KMS-11 (cell line): Measurements from ENCODE around the gene TUBA8.

Experiments
- H2AFZ ChIP-seq: fragments of 200-600 bp; sonication (generic); 2 replicates; pipeline ENCODE4 v1.6.1; 2016; ENCODE audit warnings: antibody characterized with exemption, mixed run types, low read depth
- H3K27ac ChIP-seq: fragments of 200-600 bp; sonication (generic); 2 replicates; pipeline ENCODE4 v1.6.1; 2016; ENCODE audit warnings: mild to moderate bottlenecking, mixed run types
- H3K27me3 ChIP-seq: fragments of 200-600 bp; sonication (generic); 2 replicates; pipeline ENCODE4 v1.6.1; 2017; ENCODE audit warnings: mild to moderate bottlenecking, low read depth, mixed run types, moderate library complexity; ENCODE audit not compliant: insufficient read depth
- H3K36me3 ChIP-seq: fragments of 200-600 bp; sonication (generic); 2 replicates; pipeline ENCODE4 v1.6.1; 2017; ENCODE audit warnings: mild to moderate bottlenecking, mixed run types; ENCODE audit not compliant: insufficient read depth
- H3K4me1 ChIP-seq: fragments of 200-600 bp; sonication (generic); 2 replicates; pipeline ENCODE4 v1.6.1; 2016; ENCODE audit warnings: mild to moderate bottlenecking, low read depth, mixed run types; ENCODE audit not compliant: poor library complexity, severe bottlenecking
- H3K4me2 ChIP-seq: fragments of 200-600 bp; sonication (generic); 2 replicates; pipeline ENCODE4 v1.7.0; 2016; ENCODE audit warnings: mild to moderate bottlenecking, mixed run types
- H3K4me3 ChIP-seq: fragments of 200-600 bp; sonication (generic); IDR thresholded peaks from 2 replicates; pipeline ENCODE4 v1.6.1; 2017; ENCODE audit warnings: low read depth, low read length, mixed read lengths; ENCODE audit not compliant: insufficient read depth
- H3K79me2 ChIP-seq: fragments of 200-600 bp; sonication (generic); 2 replicates; pipeline ENCODE4 v1.6.1; 2016; ENCODE audit warnings: low read depth, mixed run types; ENCODE audit not compliant: insufficient read depth
- H3K9ac ChIP-seq: fragments of 200-600 bp; sonication (generic); 2 replicates; pipeline ENCODE4 v1.6.1; 2016; ENCODE audit warnings: mild to moderate bottlenecking, mixed run types
- H4K20me1 ChIP-seq: fragments of 200-600 bp; sonication (generic); 2 replicates; pipeline ENCODE4 v1.6.1; 2016; ENCODE audit warnings: mild to moderate bottlenecking, mixed run types; ENCODE audit not compliant: insufficient read depth
- TF ChIP-seq, protein P1 (sequence below): fragments of 200-600 bp; sonication (generic); conservative IDR thresholded peaks from 2 replicates; pipeline ENCODE4 v1.6.1; 2017; ENCODE audit warnings: low read depth, mild to moderate bottlenecking, antibody characterized with exemption, low read length, moderate library complexity, mixed read lengths

Gene TUBA8

GRCh38 chr22:18091916-18092526, 18.6 kb upstream of the TUBA8 start:
- Histone ChIP-seq H3K4me2 (no peak overlapping the region), H3K79me2 (no peaks in the 10 kb centered on the region), H2AFZ (no peak overlapping the region), H3K27me3 (no peaks in the 10 kb centered on the region), H3K4me1 (no peaks in the 10 kb centered on the region), H3K27ac (no peak overlapping the region), H4K20me1 (no peaks in the 10 kb centered on the region), H3K9ac (no peak overlapping the region), H3K36me3 (no peaks in the 10 kb centered on the region; the same call in 1 of the 2 replicates), H3K4me3 (no peak overlapping the region)
- TF ChIP-seq, protein P1, sequence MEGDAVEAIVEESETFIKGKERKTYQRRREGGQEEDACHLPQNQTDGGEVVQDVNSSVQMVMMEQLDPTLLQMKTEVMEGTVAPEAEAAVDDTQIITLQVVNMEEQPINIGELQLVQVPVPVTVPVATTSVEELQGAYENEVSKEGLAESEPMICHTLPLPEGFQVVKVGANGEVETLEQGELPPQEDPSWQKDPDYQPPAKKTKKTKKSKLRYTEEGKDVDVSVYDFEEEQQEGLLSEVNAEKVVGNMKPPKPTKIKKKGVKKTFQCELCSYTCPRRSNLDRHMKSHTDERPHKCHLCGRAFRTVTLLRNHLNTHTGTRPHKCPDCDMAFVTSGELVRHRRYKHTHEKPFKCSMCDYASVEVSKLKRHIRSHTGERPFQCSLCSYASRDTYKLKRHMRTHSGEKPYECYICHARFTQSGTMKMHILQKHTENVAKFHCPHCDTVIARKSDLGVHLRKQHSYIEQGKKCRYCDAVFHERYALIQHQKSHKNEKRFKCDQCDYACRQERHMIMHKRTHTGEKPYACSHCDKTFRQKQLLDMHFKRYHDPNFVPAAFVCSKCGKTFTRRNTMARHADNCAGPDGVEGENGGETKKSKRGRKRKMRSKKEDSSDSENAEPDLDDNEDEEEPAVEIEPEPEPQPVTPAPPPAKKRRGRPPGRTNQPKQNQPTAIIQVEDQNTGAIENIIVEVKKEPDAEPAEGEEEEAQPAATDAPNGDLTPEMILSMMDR: no peak

- Histone ChIP-seq H3K9ac (no peak overlapping the region), H3K27me3 (no peaks in the 10 kb centered on the region), H3K36me3 (no peaks in the 10 kb centered on the region; the same call in 1 of the 2 replicates), H4K20me1 (no peaks in the 10 kb centered on the region), H3K27ac (no peak overlapping the region), H3K4me1 (no peaks in the 10 kb centered on the region), H3K4me3 (no peak overlapping the region), H3K4me2 (no peak overlapping the region), H2AFZ (no peak overlapping the region), H3K79me2 (no peaks in the 10 kb centered on the region)
- TF ChIP-seq, protein P1: no peak
Observed at GRCh38 chr22:18093661-18094060, 16.9 kb upstream of the TUBA8 start.

DNA sequence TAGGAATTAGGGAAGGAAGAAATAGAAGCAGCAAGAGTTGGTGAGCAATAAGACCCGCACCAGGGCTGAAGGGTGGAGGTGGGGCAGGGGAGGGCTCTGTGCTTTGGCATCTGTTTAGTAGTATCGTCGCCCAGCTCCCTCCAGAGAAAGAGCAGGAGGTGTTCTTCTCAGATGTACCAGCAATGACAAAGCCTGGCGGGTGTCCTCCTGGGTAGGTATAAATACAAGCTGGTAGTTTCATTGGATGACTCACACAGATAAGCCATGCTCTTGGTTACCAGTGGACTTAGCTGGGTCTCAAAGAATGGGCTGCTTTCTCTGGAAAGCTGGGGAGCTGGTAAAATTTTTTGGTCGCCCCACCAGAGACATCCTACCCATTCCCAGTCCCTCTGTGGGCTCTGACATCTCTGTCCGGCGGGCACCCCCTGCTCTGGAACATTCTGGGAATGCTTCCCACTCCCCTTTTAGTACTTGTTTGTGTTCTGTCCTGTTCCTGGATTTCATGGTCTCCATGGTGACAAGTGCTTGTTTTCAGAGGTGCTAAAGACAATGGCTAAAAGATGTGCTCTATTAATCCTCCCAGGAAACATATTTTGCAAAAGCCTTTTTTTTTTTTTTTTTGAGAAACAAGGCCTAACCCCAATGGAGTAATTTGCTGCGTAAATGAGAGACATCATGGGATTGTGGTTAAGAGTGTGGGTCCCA, 15.4 kb upstream of the TUBA8 start:
- Histone ChIP-seq H3K4me1 (no peaks in the 10 kb centered on the region), H3K79me2 (no peaks in the 10 kb centered on the region), H3K27me3 (no peaks in the 10 kb centered on the region), H3K4me2 (no peak overlapping the region), H4K20me1 (no peaks in the 10 kb centered on the region), H3K4me3 (no peak overlapping the region), H3K27ac (no peak overlapping the region), H3K9ac (no peak overlapping the region), H3K36me3 (no peaks in the 10 kb centered on the region; the same call in 1 of the 2 replicates), H2AFZ (no peak overlapping the region)
- TF ChIP-seq, protein P1: no peak

- H3K27ac ChIP-seq: no peak overlapping the region
- H3K4me1 ChIP-seq: no peaks in the 10 kb centered on the region
- TF ChIP-seq, protein P1: no peak
- H3K36me3 ChIP-seq: no peaks in the 10 kb centered on the region; the same call in 1 of the 2 replicates
- no peak overlapping the region for H2AFZ ChIP-seq
- no peak overlapping the region for H3K9ac ChIP-seq
- no peaks in the 10 kb centered on the region for H3K27me3 ChIP-seq
- no peak overlapping the region for H3K4me2 ChIP-seq
- H4K20me1 ChIP-seq: no peaks in the 10 kb centered on the region
- no peak overlapping the region for H3K4me3 ChIP-seq
- no peaks in the 10 kb centered on the region for H3K79me2 ChIP-seq
Observed at GRCh38 chr22:18096823-18097222, 13.8 kb upstream of the TUBA8 start.
